ENCODE data around the gene DEAF1. TPM values are rescaled to one million over a fixed set of nuclear protein-coding genes. Genes with fewer than 3 reads are reported as not detected.
A peak's percentile ranks its signal among the peaks of the same experiment; 100 is the strongest.

Gene DEAF1
- total RNA-seq, 1 donor from 2014 or later = 48.9 TPM

GRCh38 chr11:629237-629583 is 65.8 kb downstream of the DEAF1 start:
- Mint-ChIP-seq H3K4me3 (ENCODE audit: unreplicated experiment) (peak overlapping the region; percentile 52), H3K27me3 (ENCODE audit: low read depth, unreplicated experiment) (no peaks in the 10 kb centered on the region), H3K27ac (ENCODE audit: unreplicated experiment) (peak overlapping the region; percentile 98), H3K4me1 (ENCODE audit: low read depth, unreplicated experiment) (peaks cover 21% of the 10 kb centered on the region), H3K36me3 (ENCODE audit: low read depth, unreplicated experiment) (peaks cover 6% of the 10 kb centered on the region), H3K9me3 (ENCODE audit: unreplicated experiment) (peaks cover 4% of the 10 kb centered on the region)
- peaks cover 2% of the 10 kb centered on the region for H3K27me3 ChIP-seq (ENCODE audit: insufficient read depth, low read length)
- H3K27ac ChIP-seq (ENCODE audit: low read depth, low read length) = peak overlapping the region; percentile 35
- peak overlapping the region; percentile 78 for H3K4me2 ChIP-seq (ENCODE audit: low read length)
- no peaks in the 10 kb centered on the region for H3K79me2 ChIP-seq (ENCODE audit: insufficient read depth, low read length)
- TF ChIP-seq EZH2 (IDR thresholded peaks at IDR 0.05; ENCODE audit: insufficient read depth, low read length) = no peak
- TF ChIP-seq, protein P1, sequence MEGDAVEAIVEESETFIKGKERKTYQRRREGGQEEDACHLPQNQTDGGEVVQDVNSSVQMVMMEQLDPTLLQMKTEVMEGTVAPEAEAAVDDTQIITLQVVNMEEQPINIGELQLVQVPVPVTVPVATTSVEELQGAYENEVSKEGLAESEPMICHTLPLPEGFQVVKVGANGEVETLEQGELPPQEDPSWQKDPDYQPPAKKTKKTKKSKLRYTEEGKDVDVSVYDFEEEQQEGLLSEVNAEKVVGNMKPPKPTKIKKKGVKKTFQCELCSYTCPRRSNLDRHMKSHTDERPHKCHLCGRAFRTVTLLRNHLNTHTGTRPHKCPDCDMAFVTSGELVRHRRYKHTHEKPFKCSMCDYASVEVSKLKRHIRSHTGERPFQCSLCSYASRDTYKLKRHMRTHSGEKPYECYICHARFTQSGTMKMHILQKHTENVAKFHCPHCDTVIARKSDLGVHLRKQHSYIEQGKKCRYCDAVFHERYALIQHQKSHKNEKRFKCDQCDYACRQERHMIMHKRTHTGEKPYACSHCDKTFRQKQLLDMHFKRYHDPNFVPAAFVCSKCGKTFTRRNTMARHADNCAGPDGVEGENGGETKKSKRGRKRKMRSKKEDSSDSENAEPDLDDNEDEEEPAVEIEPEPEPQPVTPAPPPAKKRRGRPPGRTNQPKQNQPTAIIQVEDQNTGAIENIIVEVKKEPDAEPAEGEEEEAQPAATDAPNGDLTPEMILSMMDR (IDR thresholded peaks at IDR 0.05; ENCODE audit: insufficient read depth, low read depth, low read length) = no peak
- DNase-seq (ENCODE audit: low read depth) (no peak), FAIRE-seq (no peak)
- no peaks in the 10 kb centered on the region for H3K9me3 ChIP-seq (ENCODE audit: insufficient read depth, low read depth, low read length)
- H3K4me3 ChIP-seq (ENCODE audit: insufficient read depth, low read depth, low read length) = no peak overlapping the region
- H3K4me1 ChIP-seq (ENCODE audit: insufficient read depth, low read length) = peaks cover 15% of the 10 kb centered on the region
- peaks cover 5% of the 10 kb centered on the region for H4K20me1 ChIP-seq (ENCODE audit: insufficient read depth, low read length)
- H3K36me3 ChIP-seq (ENCODE audit: insufficient read depth, low read length) = no peaks in the 10 kb centered on the region
- no peak overlapping the region for H3K9ac ChIP-seq (ENCODE audit: low read length)
- no peak overlapping the region for H2AFZ ChIP-seq (ENCODE audit: low read depth, low read length)

- Histone ChIP-seq H3K27ac (ENCODE audit: low read depth, low read length) (peak overlapping the region; percentile 54), H3K4me2 (ENCODE audit: low read length) (peak overlapping the region; percentile 78), H3K9ac (ENCODE audit: low read length) (no peak overlapping the region), H2AFZ (ENCODE audit: low read depth, low read length) (no peak overlapping the region), H4K20me1 (ENCODE audit: insufficient read depth, low read length) (peaks cover 5% of the 10 kb centered on the region), H3K27me3 (ENCODE audit: insufficient read depth, low read length) (peaks cover 2% of the 10 kb centered on the region), H3K4me1 (ENCODE audit: insufficient read depth, low read length) (peaks cover 15% of the 10 kb centered on the region), H3K79me2 (ENCODE audit: insufficient read depth, low read length) (no peaks in the 10 kb centered on the region), H3K36me3 (ENCODE audit: insufficient read depth, low read length) (no peaks in the 10 kb centered on the region), H3K9me3 (ENCODE audit: insufficient read depth, low read depth, low read length) (no peaks in the 10 kb centered on the region), H3K4me3 (ENCODE audit: insufficient read depth, low read depth, low read length) (no peak overlapping the region)
- H3K36me3 Mint-ChIP-seq (ENCODE audit: low read depth, unreplicated experiment) = peaks cover 9% of the 10 kb centered on the region
- H3K4me3 Mint-ChIP-seq (ENCODE audit: unreplicated experiment) = peak overlapping the region; percentile 34
- FAIRE-seq = no peak
- TF ChIP-seq EZH2 (IDR thresholded peaks at IDR 0.05; ENCODE audit: insufficient read depth, low read length) = no peak
- TF ChIP-seq, protein P1 (IDR thresholded peaks at IDR 0.05; ENCODE audit: insufficient read depth, low read depth, low read length) = no peak
- peaks cover 23% of the 10 kb centered on the region for H3K4me1 Mint-ChIP-seq (ENCODE audit: low read depth, unreplicated experiment)
- peaks cover 4% of the 10 kb centered on the region for H3K9me3 Mint-ChIP-seq (ENCODE audit: unreplicated experiment)
- H3K27me3 Mint-ChIP-seq (ENCODE audit: low read depth, unreplicated experiment) = no peaks in the 10 kb centered on the region
- DNase-seq (ENCODE audit: low read depth) = no peak
- H3K27ac Mint-ChIP-seq (ENCODE audit: unreplicated experiment) = peak overlapping the region; percentile 98
Observed at GRCh38 chr11:628056-628455, 67.0 kb downstream of the DEAF1 start.

DNA sequence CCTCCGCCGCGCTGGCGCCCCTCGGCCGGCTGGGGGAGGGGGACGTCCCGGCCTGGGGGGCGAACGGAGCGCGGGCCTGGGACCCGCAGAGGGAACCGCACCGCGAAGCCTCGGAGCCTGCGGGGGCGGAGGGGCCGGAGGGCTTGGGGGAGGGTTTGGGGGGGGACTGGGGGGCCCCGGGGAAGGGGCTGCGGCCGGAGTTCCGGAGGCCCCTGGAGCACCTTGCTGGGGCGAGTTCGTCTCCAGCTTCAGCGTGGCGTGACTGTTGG is 67.8 kb downstream of the DEAF1 start:
- H3K4me1 Mint-ChIP-seq (ENCODE audit: low read depth, unreplicated experiment) = peaks cover 23% of the 10 kb centered on the region
- FAIRE-seq = no peak

More for the DNA sequence above, 67.8 kb downstream of the DEAF1 start:
- Mint-ChIP-seq H3K36me3 (ENCODE audit: low read depth, unreplicated experiment) (peaks cover 9% of the 10 kb centered on the region), H3K9me3 (ENCODE audit: unreplicated experiment) (peaks cover 4% of the 10 kb centered on the region), H3K27ac (ENCODE audit: unreplicated experiment) (no peak overlapping the region), H3K4me3 (ENCODE audit: unreplicated experiment) (no peak overlapping the region), H3K27me3 (ENCODE audit: low read depth, unreplicated experiment) (no peaks in the 10 kb centered on the region)
- H3K4me1 ChIP-seq (ENCODE audit: insufficient read depth, low read length) = peaks cover 15% of the 10 kb centered on the region
- H3K36me3 ChIP-seq (ENCODE audit: insufficient read depth, low read length) = no peaks in the 10 kb centered on the region
- H3K4me2 ChIP-seq (ENCODE audit: low read length) = no peak overlapping the region
- peaks cover 5% of the 10 kb centered on the region for H4K20me1 ChIP-seq (ENCODE audit: insufficient read depth, low read length)
- H2AFZ ChIP-seq (ENCODE audit: low read depth, low read length) = no peak overlapping the region
- H3K27ac ChIP-seq (ENCODE audit: low read depth, low read length) = no peak overlapping the region
- H3K9me3 ChIP-seq (ENCODE audit: insufficient read depth, low read depth, low read length) = no peaks in the 10 kb centered on the region
- H3K9ac ChIP-seq (ENCODE audit: low read length) = no peak overlapping the region
- H3K27me3 ChIP-seq (ENCODE audit: insufficient read depth, low read length) = peaks cover 2% of the 10 kb centered on the region
- no peak for TF ChIP-seq EZH2 (IDR thresholded peaks at IDR 0.05; ENCODE audit: insufficient read depth, low read length)
- TF ChIP-seq, protein P1 (IDR thresholded peaks at IDR 0.05; ENCODE audit: insufficient read depth, low read depth, low read length) = no peak
- no peaks in the 10 kb centered on the region for H3K79me2 ChIP-seq (ENCODE audit: insufficient read depth, low read length)
- no peak overlapping the region for H3K4me3 ChIP-seq (ENCODE audit: insufficient read depth, low read depth, low read length)
- DNase-seq (ENCODE audit: low read depth) = no peak

Data from astrocyte (in vitro differentiated cells and primary cell).